GM21381 (cell line): ENCODE measurements around the gene MED9.

Experiments used
- ATAC-seq: cut with Tn5 transposase; IDR thresholded peaks from one replicate; pipeline ENCODE4 v1.9.1; 2021; ENCODE audit warnings: mild to moderate bottlenecking, moderate library complexity; ENCODE audit not compliant: unreplicated experiment

MED9 gene

DNA sequence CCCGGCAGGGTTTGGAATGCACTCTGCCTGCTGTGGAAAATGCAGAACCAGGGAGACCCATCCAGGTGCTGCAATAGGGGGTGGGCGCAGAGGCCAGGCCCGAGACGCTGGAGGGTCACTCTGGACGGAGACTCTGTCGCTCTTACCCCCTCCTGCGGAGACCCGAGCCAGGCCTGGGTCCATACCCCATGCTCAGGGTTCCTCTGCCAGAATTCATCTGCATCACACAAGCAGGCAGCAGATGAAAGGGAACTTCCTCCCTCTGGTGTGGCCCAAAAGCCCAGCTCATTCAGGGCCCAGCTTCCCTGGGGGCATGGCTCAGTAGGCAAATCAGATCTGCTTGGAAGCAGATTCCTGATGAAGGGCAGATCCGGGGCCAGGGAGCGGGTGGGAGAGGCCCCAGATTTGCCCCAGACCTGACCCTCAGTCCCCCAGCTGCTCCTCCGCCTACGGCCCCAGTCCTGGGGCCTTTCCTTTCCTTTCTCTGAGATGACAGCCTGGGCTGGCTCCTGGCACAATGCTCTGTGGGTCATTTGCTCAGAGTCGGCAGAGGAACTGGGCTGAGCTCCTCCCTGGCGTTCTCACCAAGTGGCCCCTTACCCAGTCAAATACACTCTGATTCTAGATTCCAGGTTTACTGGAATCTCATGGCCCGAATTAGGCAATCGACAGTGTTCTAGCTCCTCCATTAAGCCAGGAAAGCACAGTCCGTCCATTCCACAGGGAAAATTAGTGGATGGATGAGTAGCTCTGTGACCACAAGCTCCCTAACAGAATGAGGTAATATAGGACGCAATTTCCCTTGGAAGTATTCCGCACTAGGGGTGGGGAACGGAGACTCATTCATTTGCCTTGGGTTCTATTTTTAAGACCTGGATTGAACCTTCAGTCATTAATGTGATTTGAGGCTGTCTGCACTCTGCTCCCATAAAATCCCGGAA is 38.5 kb downstream of the MED9 start:
- ATAC-seq: no peak

DNA sequence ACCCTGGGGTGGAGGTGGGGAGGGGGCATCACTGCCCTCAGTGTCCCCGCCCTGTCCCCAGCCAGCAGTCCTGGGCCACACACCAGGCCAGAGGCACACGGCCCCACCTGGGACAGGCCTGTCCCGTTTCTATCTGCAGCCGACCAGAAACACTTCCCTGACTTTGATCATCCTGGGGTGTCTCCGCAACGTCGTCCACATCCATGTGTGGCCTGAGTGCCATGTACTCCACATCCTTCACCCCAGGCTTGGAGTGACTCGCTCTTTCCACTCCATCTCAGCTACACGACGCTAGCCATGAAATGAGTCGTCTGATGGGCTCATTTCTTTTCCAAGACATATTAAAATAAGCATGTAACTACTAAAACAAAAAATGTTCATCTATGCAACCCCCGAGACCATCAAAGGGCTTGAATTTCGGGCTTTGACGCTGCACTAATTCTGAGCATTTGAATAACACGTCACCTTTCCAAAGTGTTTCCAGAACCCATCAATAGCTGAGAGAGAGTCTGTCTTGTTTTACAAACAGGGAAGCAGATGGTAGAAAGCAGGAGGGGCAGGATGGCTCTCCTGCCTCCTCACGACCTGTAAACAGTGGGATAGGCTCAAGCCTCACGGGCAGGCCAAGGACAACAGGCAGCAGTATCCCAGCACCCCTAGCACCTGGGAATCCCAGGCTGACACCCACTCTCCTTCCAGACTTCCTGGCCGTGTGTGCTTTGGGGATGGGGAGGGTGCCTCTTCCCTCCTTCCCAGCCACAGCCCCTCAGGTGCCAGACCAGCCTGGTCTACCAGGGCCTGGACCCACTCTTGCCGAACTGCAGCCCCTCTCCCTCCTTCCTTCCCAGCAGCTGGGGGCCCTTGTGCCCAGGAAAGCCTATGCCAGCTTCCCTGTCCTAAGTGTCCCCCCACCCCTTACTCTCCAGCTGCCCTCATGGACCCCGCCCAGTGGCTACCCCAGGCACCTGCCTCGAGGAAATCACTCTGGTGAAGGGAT is 39.4 kb downstream of the MED9 start:
- ATAC-seq: no peak

DNA sequence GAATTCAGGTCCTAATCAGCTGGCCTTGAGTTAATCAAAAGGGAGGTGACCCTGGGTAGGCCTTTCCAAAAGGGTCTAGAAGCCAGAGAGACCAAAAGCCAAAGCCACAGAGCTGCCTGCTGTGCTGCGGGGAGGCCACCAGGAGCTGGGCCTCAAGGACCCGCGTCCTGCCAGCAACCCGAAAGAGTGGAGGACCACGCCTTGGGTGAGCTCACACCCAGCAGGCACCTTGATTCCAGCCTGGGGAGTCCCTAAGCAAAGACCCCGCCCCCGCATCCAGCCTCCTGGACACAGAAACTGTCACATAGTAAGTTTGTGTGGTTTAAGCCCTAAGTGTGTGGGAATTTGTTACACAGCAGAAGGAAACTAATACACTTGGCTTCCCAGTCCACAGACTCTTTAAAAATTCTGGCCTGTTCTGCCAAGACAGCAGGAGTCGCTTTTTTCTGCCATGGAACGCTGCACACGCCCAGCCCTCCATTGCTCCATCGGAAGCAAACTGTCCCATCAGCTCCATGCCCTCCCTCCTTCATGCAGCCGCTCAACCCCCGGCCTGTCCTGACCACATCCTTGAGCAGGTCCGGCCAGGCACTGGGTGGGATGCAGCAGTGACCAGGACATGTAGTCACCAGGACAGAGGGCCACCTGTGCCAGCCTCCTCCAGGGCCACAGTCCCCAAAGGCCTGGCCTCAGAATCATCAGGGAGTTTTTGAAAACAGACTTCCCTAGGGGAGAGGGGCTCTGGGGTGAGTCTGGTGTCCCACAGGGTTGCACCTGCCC is 40.3 kb downstream of the MED9 start:
- no peak for ATAC-seq

DNA sequence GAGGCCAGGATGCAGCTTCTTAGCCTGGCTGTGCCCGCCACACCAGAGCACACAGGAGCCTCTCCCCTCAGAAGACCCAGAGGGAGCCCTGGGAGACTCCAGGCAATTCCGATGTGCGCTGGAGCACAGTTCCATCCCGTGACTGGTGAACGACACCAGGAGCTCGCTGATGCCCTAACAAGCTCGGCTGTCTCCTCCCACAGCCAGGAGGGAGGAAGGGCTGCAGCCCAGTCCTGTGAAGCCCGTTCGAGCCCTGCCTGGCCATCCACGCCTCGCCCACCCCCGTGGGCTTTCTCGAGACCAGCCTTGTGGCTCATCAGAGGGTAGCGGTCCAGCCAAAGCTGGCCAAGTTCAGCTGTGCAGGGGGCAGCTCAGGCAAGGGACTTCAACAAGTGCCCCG is 41.2 kb downstream of the MED9 start:
- no peak for ATAC-seq

DNA sequence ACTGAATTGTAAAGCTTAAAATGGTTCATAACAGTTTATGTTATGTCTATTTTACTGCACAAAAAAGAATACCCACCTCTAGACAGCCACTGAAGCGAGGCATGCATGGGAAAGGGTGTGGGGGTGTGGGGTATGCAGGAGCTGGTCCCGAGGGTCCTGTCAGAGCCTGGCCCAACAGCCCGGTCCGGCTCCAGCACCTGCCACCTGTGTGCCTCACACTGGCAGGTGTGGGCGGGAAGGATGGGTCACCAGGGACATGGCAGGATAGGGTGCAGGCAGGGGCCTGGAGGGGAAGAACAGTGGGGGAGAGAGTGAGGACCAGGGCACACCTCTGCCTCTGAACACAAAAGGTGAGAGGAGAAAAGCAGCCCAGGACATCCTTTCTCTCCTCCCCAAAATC is 42.2 kb downstream of the MED9 start:
- ATAC-seq: no peak

DNA sequence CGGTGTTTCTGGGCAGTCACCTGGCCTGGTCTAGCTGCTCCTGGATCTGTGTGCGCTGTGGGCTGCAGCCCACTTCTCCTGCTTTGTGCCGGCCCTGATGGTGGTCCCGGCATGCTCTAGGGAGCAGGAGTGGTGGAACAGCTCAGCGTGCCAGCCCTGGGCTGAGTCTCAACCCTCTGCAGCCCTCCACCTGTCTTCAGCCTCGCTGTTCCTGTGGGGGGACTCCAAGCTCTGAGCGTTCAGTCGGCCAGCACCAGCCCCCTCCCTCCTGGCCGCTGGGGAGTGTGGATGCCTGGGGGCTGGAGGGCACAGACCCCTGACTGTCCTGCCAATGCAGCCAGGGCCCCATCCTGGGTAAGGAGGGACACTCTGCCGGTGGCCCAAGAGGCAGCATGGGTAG is 43.1 kb downstream of the MED9 start:
- ATAC-seq: no peak

DNA sequence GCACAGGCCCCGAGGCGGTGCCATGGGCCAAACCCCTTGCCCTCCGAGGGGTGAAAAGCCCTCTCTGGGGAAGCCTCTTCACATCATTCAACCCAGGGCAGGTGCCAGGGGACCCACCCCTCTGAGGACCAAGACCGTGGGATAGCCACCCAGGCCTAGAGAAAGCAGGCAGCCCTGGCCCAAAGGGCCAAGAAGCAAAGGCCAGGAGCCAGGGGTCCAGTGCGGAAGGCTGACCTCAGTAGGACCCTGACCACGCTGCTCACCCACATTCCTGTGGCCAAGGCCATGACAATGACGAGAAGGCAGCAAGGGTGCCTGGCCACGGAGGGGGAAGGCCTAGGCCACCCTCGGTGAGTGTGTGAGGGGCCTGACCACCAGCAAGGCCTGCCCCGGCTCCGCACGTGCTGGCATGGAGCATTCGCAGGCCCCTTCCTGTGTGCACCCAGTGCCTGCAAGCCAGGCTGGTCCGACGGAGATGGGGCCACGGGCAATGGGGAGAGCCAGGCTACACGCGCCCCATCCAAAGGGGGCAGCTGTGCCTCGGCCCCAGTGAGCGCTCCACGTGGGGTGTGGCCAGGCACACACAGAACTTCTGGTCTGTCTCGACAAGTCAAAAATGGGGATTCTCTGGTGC is 43.9 kb downstream of the MED9 start:
- no peak for ATAC-seq

DNA sequence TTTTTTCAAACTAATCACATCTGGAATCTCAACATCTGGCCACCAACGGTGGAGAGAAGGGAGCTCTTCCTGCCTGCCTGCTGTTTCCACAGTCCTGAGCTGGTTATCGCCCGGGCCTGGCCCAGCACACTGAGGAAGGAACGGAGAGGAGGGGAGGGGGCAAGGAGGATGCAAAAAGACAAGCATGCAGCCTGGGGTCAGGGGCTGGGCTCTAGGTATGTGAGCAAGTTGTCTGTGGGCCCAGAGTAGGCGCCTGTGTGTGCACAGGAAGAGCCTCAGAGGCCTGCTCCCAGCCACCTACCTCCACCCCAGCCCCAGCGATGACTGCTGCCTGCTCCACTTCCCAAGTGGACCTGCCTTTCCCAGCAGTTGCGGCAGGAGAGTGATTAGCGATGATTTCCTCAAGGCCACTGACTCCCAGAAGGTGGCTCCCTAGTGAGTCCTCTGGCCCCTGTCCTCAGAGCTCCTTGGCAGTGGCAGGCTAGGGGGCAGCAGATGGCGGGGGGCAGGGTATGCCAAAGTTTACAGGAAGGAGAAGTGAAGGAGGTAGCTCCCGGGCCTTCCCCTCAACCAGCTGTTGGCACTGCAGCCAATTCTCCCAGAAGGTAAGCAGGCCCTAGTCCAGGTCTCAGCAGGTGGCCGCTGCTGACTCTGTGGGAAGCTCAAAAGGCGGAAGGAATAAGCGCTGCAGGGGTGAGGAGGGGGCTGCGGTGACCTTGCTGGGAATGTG is 46.4 kb downstream of the MED9 start:
- no peak for ATAC-seq

DNA sequence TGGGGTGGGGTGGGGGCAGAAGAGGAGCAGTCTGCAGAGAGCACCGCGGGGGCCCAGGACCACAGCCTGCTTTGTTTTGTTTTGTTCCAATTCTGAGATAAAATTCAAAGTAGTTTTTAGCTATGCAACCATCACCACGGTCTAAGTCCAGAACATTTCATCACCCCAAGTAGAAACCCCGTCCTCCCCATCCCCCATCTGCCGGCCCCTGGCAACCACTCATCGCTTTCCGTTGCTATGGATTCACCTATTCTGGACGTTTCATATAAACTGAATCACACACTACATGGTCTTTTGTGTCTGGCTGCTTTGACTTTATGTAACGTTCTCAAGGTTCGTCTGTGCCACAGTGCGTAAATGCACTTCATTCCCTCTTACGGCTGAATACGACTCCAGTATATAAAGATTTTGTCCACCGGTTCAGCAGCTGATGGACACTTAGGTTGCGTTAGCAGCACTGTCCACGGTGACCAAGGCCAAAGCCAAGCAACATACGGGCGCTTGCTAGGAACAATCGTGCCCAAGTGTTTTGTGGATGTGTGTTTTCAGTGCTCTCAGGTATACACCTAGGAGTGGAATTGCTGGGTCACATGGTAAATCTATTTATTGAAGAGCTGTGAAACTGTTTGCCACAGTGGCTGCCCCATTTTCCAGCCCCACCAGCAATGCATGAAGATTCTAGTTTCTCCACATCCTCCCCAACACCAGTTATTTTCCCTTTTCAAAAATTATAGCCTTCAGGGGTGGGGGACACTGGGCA is 47.1 kb downstream of the MED9 start:
- no peak for ATAC-seq

DNA sequence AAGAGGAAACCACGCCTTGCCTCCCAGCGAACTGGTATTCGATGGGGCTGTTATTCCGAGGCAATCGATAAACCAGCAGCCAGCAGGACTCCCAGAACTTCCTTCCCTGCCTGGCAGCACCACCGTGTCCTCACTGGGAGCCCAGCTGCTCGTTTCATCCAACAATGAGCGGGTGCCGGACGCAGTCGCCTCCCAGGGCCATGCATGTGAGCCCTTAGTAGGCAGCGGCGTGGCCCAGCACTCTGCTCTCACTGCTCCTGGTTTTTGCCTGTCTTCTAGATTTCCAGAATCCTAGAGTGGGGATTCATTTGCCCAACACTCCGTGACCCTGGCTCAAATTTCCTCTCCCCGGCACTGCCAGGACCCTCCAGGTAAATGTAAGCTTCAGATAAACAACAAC is 48.5 kb downstream of the MED9 start:
- no peak for ATAC-seq

DNA sequence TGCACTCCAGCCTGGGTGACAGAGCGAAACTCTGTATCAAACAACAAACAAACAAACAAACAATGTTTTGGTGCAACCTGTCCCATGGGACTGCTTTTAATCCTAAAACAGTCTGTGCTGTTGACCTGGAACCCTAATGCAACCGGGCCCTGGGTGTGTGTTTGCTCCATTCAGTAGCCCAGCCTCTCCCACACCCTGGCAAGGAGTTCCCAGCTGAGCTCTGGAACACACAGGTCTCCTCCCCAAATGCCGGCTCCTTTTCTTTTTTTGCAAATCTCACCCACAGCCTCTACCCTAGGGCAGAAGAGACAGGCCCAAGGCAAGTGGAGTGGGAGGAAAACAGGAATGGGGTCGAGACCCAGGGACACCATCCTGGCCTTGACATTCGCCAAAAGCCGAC is 49.2 kb downstream of the MED9 start:
- no peak for ATAC-seq

DNA sequence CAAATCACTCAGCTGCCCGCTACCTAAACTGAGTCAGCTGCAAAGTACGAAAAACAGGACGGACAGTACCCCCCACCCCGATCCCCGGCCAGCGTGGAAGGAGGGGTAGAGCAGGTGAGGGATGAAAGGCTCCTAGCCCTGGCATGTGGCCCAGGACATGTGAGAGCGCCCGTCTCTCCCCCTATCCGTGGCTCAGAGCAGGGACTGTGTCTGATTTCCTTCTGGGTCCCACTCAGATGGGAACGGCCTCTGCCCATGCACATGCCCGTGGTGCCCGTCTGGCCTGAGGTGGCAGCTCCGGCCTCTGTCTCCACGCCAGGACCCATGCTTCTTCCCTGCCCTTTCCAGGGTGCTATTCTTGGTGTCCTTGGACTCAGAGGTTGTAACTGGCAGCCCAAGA is 49.6 kb downstream of the MED9 start:
- ATAC-seq: no peak

DNA sequence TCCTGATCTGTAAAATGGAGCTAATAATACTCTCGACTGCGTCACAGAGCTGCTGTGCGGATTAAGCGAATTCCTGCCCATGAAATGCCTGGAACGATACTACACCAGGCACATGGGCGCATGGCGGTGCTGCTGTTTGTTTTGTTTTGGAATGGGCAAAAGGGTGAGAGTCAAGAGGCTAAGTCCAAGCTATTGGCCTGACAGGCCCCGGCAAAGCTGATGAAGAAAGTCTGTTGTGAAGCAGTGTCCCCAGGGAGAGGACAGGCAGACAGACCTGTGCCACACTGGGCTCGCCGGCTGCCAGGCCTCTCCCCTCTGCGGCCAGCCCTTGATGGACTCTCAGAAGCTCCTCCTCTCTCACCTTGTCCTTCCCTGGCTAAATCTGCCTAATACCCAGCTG is 50.7 kb downstream of the MED9 start:
- no peak for ATAC-seq

DNA sequence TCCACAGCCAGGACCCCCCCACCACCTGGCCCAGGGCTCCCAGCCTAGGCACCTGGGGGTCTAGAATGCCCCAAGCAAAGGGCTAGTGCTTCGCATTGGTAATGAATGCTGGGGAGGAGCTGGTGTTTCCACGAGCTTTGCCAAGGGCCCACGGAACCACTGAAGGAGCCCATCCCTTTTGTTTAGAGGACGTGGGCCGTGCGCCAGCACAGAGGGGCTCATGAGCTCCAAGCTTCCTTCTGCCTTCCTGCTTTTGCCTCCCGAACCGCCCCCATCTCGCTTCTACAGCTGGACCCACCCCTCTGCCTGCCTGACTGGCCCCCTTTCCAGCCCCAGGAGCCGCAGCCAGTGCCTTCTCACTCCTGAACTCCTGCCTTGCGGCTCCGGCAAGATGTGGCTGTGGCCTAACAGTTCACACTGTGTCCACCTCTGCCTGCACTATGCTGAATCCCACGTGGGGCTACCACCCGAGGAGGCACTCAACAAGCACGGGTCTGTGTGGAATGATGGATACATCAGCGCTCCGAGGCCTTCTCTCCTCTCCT is 51.2 kb downstream of the MED9 start:
- no peak for ATAC-seq

DNA sequence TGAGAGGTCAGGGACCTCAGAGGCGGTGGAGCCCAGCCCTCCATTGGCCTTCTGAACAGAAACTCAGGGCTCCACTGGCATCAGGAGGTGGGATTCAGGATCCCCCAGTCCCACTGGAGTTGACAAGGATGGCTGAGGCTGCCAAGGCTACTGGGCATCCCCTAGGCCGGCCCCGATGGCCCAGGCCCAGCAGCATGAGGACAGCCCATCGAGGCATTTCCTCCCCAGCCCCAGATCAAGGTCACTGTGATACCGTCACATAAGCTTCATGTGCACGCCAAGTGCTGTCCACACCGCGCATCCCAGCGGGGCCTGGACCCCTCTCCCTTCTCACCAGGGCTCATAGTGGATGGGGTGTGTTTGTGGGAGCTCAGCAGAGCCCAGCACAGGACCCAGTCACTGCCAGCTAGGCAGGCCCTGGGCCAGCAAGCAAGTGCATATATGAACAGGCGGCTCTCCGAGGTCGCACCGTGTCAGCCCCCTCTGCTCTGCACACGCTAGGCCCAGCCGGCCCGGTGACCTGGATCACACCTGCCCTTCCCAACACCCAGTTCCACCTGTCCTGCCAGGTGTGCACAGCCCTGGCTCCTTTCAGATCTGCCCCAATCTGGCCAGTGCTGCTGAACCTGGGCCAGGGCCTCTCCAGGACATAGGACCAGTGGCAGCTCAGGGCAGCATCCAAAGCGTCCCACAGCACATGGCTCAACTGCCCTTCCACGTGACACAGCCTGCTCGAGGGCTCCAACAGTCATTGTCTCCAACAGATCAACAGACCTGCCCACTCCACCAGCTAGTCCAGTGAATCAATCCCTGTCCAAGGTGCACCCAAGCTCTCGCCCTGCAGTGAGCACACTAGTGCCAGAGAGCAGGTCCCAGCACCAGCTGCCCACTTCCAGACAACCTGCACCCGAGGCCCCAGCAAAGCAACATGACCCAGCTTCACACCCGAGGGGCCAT is 52.2 kb downstream of the MED9 start:
- no peak for ATAC-seq

DNA sequence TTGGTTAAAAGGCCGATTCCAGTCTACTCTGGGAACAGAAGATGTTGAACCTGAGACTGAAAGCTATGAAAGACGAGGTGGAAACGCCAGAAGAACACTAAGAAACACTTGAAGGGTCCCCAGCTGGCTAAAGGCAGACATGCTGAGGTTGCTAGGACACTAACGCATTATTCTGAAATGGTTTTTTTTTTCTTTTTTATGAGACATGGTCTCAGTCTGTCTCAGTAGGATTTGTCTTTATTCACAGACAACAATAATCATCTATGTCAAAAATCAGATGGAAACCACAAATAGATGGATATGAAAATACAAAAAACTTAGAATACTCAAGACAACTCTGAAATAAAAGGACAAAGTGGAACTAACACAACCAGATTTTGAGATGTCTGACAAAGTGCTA is 54.4 kb downstream of the MED9 start:
- no peak for ATAC-seq

DNA sequence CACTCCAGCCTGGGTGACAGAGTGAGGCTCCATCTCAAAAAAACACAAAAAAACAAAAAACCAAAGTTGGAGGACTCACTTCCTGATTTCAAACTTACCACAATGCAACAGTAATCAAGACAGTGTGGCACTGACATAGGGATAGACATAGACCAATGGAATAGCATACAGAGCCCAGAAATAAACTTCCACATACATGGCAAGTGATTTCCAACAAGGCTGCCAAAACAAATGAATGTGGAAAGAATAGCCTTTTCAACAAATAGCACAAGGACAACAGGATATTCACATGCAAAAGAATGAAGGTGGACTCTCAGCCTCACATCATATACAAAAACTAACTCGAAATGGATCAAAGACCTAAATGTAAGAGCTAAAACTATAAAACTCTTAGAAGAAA is 56.2 kb downstream of the MED9 start:
- ATAC-seq: no peak
